Measurements from ENCODE around the gene CDH13.
A peak's percentile ranks its signal among the peaks of the same experiment; 100 is the strongest.

Gene CDH13

GRCh38 chr16:82792693-82793092, 165.9 kb downstream of the CDH13 start:
- DNase-seq (ENCODE audit: low read depth) = no peak

DNA sequence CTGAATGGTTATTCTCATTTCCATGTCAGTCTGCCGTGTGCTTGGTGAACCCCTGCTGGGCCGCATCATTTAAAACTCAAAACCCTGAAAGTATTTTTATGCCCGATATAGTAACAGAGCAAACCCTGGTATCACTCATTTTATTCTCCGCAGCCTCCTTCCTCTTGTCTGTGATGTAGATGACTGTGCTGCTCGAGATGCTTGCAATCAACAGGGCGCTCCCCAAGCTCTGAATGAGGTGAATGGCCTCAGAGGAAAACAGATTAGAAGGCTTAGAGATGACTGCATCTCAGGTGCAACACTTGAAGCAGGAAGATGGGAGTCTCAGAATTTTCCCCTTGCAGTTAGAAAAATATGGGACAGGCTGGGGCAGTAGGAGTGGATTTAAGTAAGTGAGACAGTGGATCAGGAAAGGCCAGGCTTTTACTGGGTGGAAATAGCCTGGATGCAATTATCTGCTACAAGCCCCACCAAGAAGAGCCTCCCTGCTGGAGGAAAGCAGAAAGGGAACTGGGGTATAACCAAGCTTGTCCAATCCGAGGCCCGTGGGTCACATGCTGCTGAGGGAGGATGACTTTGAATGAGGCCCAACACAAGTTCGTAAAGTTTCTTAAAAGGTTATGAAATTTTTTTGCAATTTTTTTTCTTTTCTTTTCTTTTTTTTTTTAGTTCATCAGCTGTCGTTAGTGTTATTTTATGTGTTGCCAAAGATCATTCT, 166.9 kb downstream of the CDH13 start:
- no peak for DNase-seq (ENCODE audit: low read depth)

GRCh38 chr16:82796047-82796446, 169.3 kb downstream of the CDH13 start:
- DNase-seq (ENCODE audit: low read depth) = no peak

DNA sequence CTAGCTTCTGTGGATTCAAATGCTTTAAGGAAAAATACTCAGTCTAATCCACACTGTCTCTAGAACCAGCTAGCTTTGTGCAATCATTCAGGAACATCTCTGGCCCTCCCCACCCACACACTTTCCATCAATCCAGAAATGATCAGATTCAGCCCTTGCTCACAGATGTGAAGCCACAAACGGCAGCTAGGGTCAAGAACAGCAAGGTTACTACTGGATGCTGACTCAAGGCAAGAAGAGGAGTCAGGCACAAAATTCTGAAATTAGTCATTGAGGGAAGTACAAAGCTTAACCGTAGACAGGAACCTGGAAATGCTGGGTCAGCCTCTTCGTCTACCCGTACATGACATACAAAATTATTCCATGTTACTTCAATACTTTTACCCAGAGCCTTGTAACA, 174.6 kb downstream of the CDH13 start:
- DNase-seq (ENCODE audit: low read depth) = peak; percentile 3

GRCh38 chr16:82805866-82806265, 179.1 kb downstream of the CDH13 start:
- no peak for DNase-seq (ENCODE audit: low read depth)

DNA sequence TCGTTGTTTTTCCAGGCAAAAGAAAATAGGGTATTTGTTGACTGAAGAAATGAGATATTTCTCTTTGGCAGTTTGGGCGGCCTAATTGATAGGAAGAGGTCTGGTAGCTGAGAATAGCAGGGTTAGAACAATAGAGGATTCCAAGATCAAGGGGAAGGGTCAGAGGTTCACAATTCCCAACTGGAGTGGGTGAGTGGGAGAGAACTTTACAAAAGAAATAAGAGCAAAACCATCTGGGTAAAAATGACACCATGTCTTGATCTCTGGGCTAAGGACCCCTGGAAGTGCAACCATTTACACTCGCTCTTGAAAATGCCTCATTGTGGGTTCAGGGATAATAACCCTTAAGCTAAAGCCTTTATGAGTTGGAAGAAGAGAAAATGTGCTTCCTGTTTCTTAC, 180.5 kb downstream of the CDH13 start:
- DNase-seq (ENCODE audit: low read depth) = no peak

- no peak for DNase-seq (ENCODE audit: low read depth)
Observed at GRCh38 chr16:82808036-82808435, 181.3 kb downstream of the CDH13 start.

GRCh38 chr16:82810077-82810476, 183.3 kb downstream of the CDH13 start:
- DNase-seq (ENCODE audit: low read depth) = no peak

DNA sequence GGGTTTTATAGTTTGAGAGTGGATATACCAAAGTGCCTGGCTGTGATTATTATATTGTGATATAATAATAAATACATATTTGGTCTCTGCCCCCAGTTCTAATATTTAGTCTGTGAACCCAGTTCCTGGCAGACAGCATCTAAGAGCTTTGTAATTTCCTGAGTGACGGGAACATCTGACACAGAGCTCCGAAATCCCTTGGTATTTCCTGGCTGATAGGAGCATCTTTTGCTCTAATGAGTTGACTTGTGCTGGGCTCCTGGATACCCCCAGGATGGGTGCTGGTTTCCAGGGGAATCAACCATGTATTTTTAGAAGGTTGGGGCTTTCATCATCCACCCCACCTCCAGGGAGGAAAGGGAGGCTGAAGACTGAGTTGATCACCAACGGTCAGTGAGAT, 187.3 kb downstream of the CDH13 start:
- no peak for DNase-seq (ENCODE audit: low read depth)

DNA sequence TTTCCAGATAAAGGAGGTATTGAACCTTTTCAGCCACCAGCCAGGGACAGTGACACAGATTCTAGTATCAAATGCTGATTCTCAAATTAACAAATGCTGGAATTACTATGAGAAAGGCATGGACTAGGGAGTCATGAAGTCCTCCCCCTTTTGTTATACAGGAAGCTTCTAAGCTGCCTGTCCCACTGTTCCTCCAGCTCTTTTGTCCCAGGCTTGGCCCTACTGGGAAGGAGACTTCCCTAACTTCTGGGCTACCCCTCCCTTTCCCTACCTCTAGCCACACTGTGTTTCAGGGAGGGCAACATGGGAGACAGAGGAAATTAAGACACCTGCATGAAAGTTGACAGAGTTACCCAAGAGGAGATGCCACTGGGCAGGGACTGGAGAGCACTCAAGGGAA, 192.5 kb downstream of the CDH13 start:
- no peak for DNase-seq (ENCODE audit: low read depth)

GRCh38 chr16:82820855-82821254, 194.1 kb downstream of the CDH13 start:
- no peak for DNase-seq (ENCODE audit: low read depth)

DNA sequence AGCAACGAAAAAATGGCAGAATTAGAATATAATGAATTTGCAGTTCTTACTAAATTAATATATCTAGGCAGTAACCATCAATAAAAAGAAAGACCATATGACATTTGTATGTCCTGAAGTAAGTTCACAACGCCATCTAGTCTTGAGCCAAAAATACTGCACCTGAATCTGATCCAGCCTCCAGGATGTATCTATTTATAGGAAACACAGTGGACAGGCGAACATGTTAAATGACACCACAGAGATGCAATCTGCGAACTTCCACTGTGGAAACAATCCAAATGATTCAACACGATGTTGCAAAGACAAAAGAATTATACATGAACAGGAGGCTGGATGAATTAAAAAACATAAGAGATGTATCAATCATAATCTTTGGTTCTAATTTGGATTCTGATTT, 197.6 kb downstream of the CDH13 start:
- no peak for DNase-seq (ENCODE audit: low read depth)

DNA sequence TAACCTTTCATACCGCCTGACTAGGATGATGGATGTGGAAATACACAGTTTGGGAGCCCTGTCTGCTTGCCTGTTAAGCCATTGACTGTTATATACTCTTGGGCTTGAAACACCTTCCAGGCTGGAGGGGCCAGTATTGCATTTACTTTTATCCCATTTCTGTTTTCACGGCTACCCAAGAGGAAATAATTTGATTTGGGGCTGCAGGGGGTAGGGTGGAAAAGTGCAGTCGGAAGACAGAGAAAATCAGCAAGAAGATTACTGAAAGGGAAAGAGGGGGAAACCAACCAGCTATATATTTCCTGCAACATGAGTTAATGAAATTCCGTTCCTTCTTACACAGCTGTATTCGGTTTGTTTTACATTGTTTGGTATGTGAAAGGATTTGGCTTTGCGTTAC, 202.5 kb downstream of the CDH13 start:
- DNase-seq (ENCODE audit: low read depth) = no peak

GRCh38 chr16:82830944-82831343, 204.2 kb downstream of the CDH13 start:
- DNase-seq (ENCODE audit: low read depth) = no peak

DNA sequence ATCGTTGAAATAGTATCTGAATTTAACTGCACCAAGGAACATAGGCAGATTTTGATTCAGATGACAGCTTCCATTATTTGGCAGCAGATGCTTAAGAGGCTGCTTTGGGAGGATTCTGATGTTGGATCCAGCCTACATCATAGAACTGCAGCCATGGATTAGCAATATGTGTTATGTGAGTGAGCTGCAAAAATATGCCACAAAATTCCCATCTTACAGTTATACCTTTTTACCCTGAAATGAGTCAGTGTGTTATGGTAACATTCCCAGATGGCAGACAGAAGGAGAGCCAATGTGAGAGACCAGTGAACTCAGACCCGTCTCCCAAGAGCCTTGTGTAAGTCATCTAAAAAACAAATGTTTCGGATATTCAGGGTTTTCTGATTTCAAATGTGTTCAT, 206.1 kb downstream of the CDH13 start:
- DNase-seq (ENCODE audit: low read depth) = no peak

- no peak for DNase-seq (ENCODE audit: low read depth)
Observed at GRCh38 chr16:82833378-82833993, 206.7 kb downstream of the CDH13 start.

- DNase-seq (ENCODE audit: low read depth) = no peak
Observed at GRCh38 chr16:82834151-82834815, 207.5 kb downstream of the CDH13 start.

DNA sequence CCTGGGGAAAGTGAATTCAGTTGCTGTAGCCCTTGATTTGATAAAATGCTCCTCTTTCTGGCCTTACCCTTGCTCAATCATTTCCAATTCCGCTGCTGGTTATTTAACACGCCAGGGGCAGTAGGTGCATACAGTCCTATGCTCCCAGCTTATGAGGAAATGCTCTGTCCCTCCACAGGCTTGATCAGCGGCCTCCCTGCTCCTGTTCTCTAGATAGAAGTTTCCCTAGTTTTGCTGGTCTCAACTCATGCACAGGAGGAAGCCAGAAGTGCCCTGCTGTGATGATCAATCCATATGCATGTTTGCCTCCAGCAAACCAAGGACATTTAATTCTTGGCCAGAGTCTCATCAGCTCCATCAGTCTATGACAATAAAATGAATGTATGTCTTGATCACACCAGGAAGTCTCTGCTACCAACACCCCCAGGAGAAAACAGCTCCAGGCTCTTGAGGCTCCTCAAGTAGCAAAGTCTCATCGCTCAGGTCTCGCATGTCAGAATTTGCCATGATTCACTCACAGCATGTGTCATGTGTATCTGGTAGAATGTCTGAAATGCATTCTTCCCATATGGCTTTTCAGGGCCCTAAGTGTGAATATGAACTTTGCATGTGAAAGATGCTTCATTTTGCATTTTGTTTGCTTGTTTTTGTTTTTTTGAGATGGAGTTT, 208.9 kb downstream of the CDH13 start:
- no peak for DNase-seq (ENCODE audit: low read depth)

GRCh38 chr16:82841108-82841507, 214.3 kb downstream of the CDH13 start:
- no peak for DNase-seq (ENCODE audit: low read depth)

GRCh38 chr16:82843606-82844271, 217.0 kb downstream of the CDH13 start:
- DNase-seq (ENCODE audit: low read depth) = no peak

DNA sequence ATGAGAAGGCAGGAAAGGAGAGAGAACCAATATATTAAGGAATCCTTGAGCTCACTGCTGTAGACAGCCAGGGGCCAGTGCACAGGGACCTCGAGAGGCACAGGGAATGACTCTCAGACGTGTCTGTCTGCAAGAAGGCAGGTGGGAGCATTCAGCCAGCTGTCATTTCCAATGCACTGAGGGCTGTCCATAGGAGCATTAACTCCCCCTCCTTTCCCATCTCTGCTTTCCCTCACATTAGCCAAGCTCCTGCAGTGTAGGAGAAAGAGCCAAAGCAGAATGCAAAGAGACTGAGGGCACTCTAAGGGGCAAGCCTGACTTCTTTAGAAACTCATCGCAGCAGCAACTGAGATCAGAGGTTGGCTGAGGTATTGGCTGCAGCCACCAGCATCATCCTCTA, 218.3 kb downstream of the CDH13 start:
- no peak for DNase-seq (ENCODE audit: low read depth)

DNA sequence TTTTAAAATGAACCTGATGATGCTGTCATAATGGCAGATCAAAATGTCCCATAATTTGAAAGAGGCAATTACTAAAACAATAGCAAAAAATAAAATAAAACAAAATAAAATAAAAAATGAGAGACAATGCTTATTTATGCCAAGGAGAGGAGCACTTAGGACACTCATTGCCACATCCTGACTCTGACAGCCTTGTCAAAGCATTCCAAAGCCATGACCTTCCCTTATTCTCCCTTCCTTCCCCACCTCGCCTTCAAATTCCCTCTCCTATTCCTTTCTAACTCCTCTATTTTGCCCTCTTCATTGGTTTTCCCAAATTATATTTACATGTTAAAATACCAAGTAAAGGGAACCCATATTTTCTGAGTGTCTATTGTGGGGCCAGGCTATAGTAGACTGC, 220.0 kb downstream of the CDH13 start:
- no peak for DNase-seq (ENCODE audit: low read depth)

Data from activated T-cell treated with anti-CD3 and anti-CD28 coated beads for 24 hours (primary cell).